Parathyroid adenoma (tissue), 2 donors: ENCODE results near the gene DOK5.
A peak's percentile ranks its signal among the peaks of the same experiment; 100 is the strongest.

Source experiments
- H2AFZ ChIP-seq: fragments of 300-600 bp; sonication (generic); one replicate; pipeline ENCODE4 v1.7.0; 2017; ENCODE audit warnings: antibody characterized with exemption, mild to moderate bottlenecking
- H3K27ac ChIP-seq: fragments of 300-600 bp; sonication (generic); one replicate; pipeline ENCODE4 v1.7.0; 2017
- H3K27me3 ChIP-seq: fragments of 300-600 bp; sonication (generic); one replicate; pipeline ENCODE4 v1.7.0; 2017; ENCODE audit warnings: low read length; ENCODE audit not compliant: control insufficient read depth, insufficient read depth
- H3K36me3 ChIP-seq: fragments of 300-600 bp; sonication (generic); one replicate; pipeline ENCODE4 v1.7.0; 2017; ENCODE audit warnings: low read length; ENCODE audit not compliant: control insufficient read depth, insufficient read depth
- H3K4me1 ChIP-seq: fragments of 300-600 bp; sonication (generic); one replicate; pipeline ENCODE4 v1.7.0; 2017; ENCODE audit warnings: control low read depth
- H3K4me2 ChIP-seq: fragments of 300-600 bp; sonication (generic); one replicate; pipeline ENCODE4 v1.7.0; 2017; ENCODE audit warnings: low read length
- H3K4me3 ChIP-seq: fragments of 300-600 bp; sonication (generic); one replicate; pipeline ENCODE4 v1.7.0; 2017; ENCODE audit warnings: low read depth, low read length
- H3K79me2 ChIP-seq: fragments of 300-600 bp; sonication (generic); one replicate; pipeline ENCODE4 v1.7.0; 2017; ENCODE audit warnings: control low read depth
- H3K9ac ChIP-seq: fragments of 300-600 bp; sonication (generic); one replicate; pipeline ENCODE4 v1.7.0; 2017; ENCODE audit warnings: mild to moderate bottlenecking
- H3K9me3 ChIP-seq: fragments of 300-600 bp; sonication (generic); one replicate; pipeline ENCODE4 v1.7.0; 2017; ENCODE audit warnings: low read length; ENCODE audit not compliant: control insufficient read depth
- CTCF ChIP-seq: fragments of 300-600 bp; sonication (generic); IDR thresholded peaks from one replicate; pipeline ENCODE4 v1.7.0; 2017; ENCODE audit warnings: antibody characterized with exemption, mild to moderate bottlenecking
- donor health status: primary hyperparathyroidism.

Gene DOK5

DNA sequence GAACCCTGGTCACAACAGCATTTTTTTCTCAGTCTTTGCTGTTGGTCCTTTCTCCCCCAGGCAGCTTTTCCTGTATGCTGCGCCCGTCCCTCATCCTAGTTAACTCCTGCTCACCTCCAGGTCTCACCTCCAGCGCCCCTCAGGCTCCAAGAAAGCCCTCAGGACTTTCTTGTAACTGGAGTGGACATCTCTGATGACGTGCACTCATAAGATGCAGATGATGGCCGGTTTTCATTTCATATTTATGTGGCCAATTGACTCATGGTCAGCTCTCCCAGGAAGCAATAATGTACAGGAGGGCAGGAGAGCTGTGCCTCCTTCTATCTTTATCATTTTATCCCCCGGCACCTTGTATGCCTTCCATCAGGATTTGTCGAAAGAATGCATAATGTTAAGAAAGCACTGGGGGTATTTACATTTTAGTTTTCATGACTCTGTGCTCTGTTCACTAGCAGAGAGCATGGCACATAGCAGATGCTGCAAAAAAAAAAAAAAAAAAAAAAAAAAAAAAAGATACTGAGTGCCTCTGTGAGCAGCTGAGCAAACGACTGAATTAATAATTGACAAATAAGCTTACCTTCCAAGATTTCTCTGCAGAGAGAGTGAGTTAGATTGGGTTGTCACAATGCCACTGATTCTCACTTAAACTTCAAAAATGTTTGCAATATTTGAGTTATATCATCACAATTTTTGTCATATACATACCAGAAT is 170.2 kb downstream of the DOK5 start:
- Histone ChIP-seq H3K4me1 (no peaks in the 10 kb centered on the region), H3K9me3 (no peaks in the 10 kb centered on the region), H3K27me3 (no peaks in the 10 kb centered on the region), H3K36me3 (no peaks in the 10 kb centered on the region), H3K4me2 (no peak overlapping the region), H3K4me3 (no peak overlapping the region), H3K9ac (no peak overlapping the region), H3K27ac (no peak overlapping the region), H3K79me2 (no peaks in the 10 kb centered on the region), H2AFZ (no peak overlapping the region)
- TF ChIP-seq CTCF = no peak

GRCh38 chr20:54646156-54646517 is 170.7 kb downstream of the DOK5 start:
- no peak overlapping the region for H2AFZ ChIP-seq
- no peaks in the 10 kb centered on the region for H3K36me3 ChIP-seq
- no peak overlapping the region for H3K4me3 ChIP-seq
- no peaks in the 10 kb centered on the region for H3K4me1 ChIP-seq
- H3K79me2 ChIP-seq = no peaks in the 10 kb centered on the region
- no peaks in the 10 kb centered on the region for H3K9me3 ChIP-seq
- H3K9ac ChIP-seq = no peak overlapping the region
- no peak overlapping the region for H3K4me2 ChIP-seq
- H3K27me3 ChIP-seq = no peaks in the 10 kb centered on the region
- TF ChIP-seq CTCF = no peak
- H3K27ac ChIP-seq = no peak overlapping the region

- Histone ChIP-seq H3K4me2 (no peak overlapping the region), H2AFZ (no peak overlapping the region), H3K79me2 (no peaks in the 10 kb centered on the region), H3K9me3 (no peaks in the 10 kb centered on the region), H3K4me3 (no peak overlapping the region), H3K36me3 (no peaks in the 10 kb centered on the region), H3K4me1 (no peaks in the 10 kb centered on the region), H3K9ac (no peak overlapping the region), H3K27me3 (no peaks in the 10 kb centered on the region), H3K27ac (no peak overlapping the region)
- no peak for TF ChIP-seq CTCF
Observed at GRCh38 chr20:54648421-54649142, 173.2 kb downstream of the DOK5 start.

- Histone ChIP-seq H3K79me2 (no peaks in the 10 kb centered on the region), H3K27ac (no peak overlapping the region), H3K4me2 (no peak overlapping the region), H3K4me3 (no peak overlapping the region), H2AFZ (peak overlapping the region; percentile 6), H3K4me1 (no peaks in the 10 kb centered on the region), H3K36me3 (no peaks in the 10 kb centered on the region), H3K9me3 (no peaks in the 10 kb centered on the region), H3K27me3 (no peaks in the 10 kb centered on the region), H3K9ac (no peak overlapping the region)
- peak; percentile 80 for TF ChIP-seq CTCF
Observed at GRCh38 chr20:54649511-54649962, 174.1 kb downstream of the DOK5 start.
